HL-60 (cell line): ENCODE data around the gene SYCP2.

Experiments used
- DNase-seq, 2 experiments: peaks; one replicate each; pipeline ENCODE4 v3.0.0-alpha.2; 2010 to 2020; ENCODE audit warnings: low read depth in 1 of 2, low spot score in 1 of 2
- H3K27ac ChIP-seq: fragments of 250-450 bp; sonication (Bioruptor Pico); replicated peaks from 2 replicates; pipeline ENCODE4 v1.5.1; 2020; ENCODE audit warnings: mild to moderate bottlenecking, moderate library complexity
- H3K27me3 ChIP-seq: fragments of 250-450 bp; sonication (Bioruptor Pico); 2 replicates; pipeline ENCODE4 v1.5.1; 2021; ENCODE audit warnings: mild to moderate bottlenecking, moderate library complexity; ENCODE audit not compliant: insufficient read depth, poor library complexity, severe bottlenecking
- H3K4me3 ChIP-seq: replicated peaks from 2 replicates; pipeline ENCODE4 v1.5.1; 2011; ENCODE audit warnings: mild to moderate bottlenecking, control low read depth, low read length; ENCODE audit not compliant: insufficient read depth
- CTCF ChIP-seq: IDR thresholded peaks from one replicate; pipeline ENCODE4 v1.5.1; 2011; ENCODE audit warnings: low read length, control low read depth, inconsistent platforms; ENCODE audit not compliant: insufficient read depth
- GABPA ChIP-seq: IDR thresholded peaks from 2 replicates; pipeline ENCODE4 v1.6.1; 2012; ENCODE audit warnings: low read depth
- POLR2AphosphoS5 ChIP-seq: IDR thresholded peaks from 2 replicates; pipeline ENCODE4 v1.6.1; 2012; ENCODE audit warnings: low read depth
- REST ChIP-seq: IDR thresholded peaks from 2 replicates; pipeline ENCODE4 v1.6.1; 2012; ENCODE audit warnings: low read depth; ENCODE audit not compliant: insufficient replicate concordance
- SPI1 ChIP-seq: IDR thresholded peaks from 2 replicates; pipeline ENCODE4 v1.6.1; 2012; ENCODE audit warnings: low read depth, mild to moderate bottlenecking, borderline replicate concordance

The SYCP2 gene

GRCh38 chr20:59823491-59824259, 109.8 kb downstream of the SYCP2 start:
- Histone ChIP-seq H3K4me3 (no peak overlapping the region), H3K27me3 (no peaks in the 10 kb centered on the region), H3K27ac (no peak overlapping the region)
- TF ChIP-seq POLR2AphosphoS5, result no peak
- TF ChIP-seq CTCF, result no peak
- no peak for TF ChIP-seq SPI1
- no peak for TF ChIP-seq GABPA
- DNase-seq, result no peak

- TF ChIP-seq POLR2AphosphoS5, result no peak
- TF ChIP-seq GABPA, result no peak
- no peak for TF ChIP-seq CTCF
- TF ChIP-seq SPI1, result no peak
- no peak for TF ChIP-seq REST
- Histone ChIP-seq H3K4me3 (no peak overlapping the region), H3K27me3 (no peaks in the 10 kb centered on the region), H3K27ac (no peak overlapping the region)
- no peak for DNase-seq
These were observed 110.4 kb downstream of the SYCP2 start for GRCh38 chr20:59823030-59823423.

- H3K4me3 ChIP-seq, result no peak overlapping the region
- TF ChIP-seq SPI1, result no peak
- TF ChIP-seq GABPA, result no peak
- TF ChIP-seq REST, result no peak
- no peak for TF ChIP-seq CTCF
- no peak for TF ChIP-seq POLR2AphosphoS5
- no peak for DNase-seq
- H3K27me3 ChIP-seq, result no peaks in the 10 kb centered on the region
- no peak overlapping the region for H3K27ac ChIP-seq
These were observed 111.0 kb downstream of the SYCP2 start for GRCh38 chr20:59822291-59823029.
